GM18873 (cell line): ENCODE measurements around the gene FLYWCH1.

Source experiments
- ATAC-seq: cut with Tn5 transposase; IDR thresholded peaks from one replicate; pipeline ENCODE4 v1.9.1; 2021; ENCODE audit warnings: mild to moderate bottlenecking, moderate library complexity, moderate number of reproducible peaks; ENCODE audit not compliant: unreplicated experiment, low FRiP score

Gene FLYWCH1, protein sequence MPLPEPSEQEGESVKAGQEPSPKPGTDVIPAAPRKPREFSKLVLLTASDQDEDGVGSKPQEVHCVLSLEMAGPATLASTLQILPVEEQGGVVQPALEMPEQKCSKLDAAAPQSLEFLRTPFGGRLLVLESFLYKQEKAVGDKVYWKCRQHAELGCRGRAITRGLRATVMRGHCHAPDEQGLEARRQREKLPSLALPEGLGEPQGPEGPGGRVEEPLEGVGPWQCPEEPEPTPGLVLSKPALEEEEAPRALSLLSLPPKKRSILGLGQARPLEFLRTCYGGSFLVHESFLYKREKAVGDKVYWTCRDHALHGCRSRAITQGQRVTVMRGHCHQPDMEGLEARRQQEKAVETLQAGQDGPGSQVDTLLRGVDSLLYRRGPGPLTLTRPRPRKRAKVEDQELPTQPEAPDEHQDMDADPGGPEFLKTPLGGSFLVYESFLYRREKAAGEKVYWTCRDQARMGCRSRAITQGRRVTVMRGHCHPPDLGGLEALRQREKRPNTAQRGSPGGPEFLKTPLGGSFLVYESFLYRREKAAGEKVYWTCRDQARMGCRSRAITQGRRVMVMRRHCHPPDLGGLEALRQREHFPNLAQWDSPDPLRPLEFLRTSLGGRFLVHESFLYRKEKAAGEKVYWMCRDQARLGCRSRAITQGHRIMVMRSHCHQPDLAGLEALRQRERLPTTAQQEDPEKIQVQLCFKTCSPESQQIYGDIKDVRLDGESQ

DNA sequence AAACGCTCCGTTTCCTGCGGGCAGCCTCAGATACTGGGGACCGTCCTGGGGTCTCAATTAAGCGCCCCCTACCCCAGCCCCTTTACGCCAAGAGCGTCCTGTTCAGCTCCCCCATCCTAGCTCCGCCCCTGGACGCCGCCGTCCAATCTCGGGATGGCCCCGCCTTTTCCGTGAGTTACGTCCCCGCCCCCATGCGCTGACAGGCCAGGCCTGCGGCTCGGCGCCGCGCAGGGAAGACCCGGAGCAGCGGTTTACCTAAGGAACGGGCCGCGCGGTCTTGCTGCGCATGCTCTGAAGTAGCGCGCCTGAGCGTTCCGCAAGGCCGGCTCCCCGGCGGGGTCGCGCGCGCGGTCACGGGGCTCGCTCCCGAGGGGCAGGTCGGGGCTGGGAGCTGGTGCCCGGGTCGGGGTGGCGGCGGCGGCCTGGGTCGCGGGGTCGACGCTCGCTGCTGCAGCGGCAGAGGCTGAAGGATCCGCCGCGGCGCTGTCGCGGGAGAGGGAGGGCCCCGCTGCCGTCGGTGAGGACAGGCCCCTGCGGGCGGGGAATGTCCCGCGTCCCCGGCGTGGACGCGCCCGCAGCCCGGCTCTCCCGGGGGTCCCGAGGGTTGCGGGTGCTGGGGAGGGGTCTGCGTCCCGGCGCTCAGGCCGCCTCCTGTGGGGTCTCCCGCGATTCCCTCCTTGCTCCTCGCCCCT is at the start of gene FLYWCH1:
Gene FLYWCH1, plus strand, starts transcription at position 294 of the 692 bp plus-strand sequence. CDS start 17,755 bp downstream, outside the sequence.
- peak; percentile 85 for ATAC-seq

DNA sequence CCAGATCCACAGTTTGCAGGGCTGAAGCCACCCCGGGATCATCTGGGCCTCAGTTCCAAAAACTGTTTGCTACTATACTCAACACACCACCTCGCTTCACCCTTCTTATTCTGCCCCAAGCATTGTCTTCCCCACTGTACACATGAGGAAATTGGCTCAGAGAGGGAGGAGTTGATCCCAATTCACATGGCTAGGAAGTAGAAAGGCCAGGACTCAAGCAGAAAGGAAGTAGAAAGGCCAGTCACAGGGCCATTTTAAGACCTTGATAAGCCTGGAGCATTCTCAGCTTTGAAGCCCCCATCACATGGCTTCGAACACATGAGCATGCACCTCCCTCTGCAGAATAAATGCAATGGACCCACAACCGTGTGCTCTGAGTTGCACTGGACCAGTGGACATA is 46.1 kb upstream of the FLYWCH1 start:
- no peak for ATAC-seq

DNA sequence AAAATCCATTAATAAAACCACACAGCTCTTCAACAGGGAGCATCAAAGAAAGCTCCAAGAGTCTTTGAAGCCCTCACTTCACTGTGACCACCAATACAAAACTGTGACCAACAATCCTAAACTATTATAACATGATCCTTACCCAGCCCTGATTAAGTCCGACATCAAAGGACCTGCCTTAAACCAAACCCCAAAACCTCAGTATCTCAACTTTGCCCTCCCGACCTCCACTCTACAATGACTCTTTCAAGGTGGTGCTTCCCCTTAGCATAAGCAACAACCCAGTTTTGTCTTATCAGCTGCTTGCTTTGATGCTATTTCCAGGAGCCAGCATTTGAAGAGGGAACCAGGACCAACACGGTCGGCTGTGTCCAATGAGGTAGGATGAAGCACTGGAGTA is 45.3 kb upstream of the FLYWCH1 start:
- no peak for ATAC-seq

DNA sequence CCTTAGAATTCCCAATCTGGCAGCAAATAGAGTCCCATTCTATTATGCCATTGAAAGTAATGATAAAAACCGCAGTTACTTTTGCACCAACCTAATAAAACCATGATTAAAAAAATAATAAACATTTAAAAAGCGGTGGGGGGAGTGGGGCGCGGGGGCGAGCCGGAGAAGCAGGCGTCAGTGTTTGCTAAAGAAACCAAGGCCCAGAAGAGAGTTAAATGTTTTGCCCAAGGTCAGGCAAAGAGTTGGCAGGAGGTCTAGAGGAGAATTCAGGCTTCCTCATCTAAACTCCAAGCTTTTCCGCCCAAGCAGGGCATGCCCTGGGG is 44.1 kb upstream of the FLYWCH1 start:
- ATAC-seq = no peak

DNA sequence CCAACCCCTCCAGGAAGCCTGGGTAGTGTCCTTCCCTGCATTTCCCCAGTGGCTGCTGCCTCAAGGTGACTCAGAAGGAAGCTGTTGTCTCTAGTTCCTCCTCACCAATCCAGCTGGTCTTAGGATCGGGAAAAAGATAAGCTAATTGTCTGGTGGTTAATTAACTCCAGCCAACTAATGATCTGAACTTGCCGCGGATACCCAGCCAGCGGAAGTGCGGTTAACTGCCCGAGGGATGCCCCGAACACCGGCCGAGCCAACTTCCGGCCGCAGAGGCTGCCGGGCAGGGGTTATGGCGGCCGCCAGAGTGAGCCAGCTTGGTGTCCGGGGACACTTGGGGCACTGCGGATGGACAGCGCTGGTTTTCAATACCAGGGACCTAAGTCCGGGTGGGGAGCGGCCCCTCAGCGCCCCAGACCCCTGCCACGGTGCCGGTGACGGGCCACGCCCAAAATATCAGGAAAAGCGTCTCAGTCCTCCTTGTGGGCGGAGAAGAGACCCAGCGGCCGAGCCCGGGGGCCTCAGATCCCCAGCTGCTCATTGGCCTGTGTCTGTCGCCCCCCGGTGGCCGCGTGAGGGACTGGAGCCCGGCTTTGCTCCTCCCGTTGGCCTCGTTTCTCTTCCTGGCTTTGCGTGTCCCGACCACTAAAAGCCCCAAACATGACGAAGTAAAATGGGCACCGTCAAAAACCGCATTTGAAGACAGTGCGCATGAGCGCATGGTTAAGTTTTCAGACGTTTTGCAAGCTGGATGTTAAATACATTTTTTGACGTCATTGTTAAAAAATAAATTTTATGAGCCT is 43.5 kb upstream of the FLYWCH1 start:
- ATAC-seq = peak; percentile 70

DNA sequence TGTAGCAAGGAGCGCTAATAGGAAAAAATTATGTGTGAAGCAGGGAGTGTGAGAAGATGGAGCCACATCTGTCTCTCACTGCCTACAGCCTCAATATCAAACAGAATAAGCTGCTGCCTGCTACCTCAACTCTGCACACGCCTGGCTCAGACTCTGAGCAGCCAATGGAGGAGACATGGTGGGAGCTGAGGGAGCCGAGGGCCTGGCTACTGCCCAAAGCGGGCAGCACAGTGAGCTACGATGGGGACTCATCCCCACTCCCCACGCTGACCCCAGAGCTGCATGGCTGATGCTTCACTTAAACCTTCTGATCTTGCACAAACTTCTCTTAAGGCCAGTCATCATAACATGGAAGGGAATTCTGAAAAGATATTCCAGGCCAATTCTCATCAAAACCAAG is 39.8 kb upstream of the FLYWCH1 start:
- ATAC-seq = no peak

DNA sequence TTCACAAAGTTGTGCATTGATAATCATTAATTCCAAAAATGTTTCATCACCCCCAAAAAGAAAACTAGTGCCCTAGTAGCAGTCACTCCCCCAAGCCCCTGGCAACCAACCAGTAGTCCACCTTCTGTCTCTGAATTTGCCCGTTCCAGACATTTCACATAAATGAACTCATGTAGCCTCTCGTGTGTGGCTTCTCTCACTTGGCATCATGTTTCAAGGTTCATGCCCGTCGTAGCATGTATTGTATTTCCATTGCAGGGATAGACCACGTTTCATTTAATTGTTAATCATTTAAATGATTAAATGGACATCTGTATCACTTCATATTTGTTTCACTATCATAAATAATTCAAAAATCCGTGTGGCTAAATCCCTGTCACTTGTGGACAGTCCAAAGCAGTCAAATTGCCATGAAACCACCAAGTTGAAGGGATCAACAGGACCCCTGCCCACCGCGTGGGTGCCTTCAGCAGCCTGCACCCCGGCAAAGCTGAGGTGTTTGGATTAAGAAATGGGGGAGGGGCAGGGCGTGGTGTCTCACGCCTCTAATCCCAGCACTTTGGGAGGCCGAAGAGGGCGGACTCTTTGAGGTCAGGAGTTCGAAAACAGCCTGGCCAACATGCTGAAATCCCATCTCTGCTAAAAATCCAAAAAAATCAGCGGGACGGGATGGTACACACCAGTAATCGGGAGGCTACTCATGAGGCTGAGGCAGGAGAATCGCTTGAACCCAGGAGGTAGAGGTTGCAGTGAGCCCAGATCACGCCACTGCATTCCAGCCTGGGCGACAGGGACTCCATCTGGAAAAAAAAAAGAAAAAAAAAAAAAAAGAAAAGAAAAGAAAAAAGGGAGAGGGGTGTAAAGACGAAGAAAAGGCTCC is 37.5 kb upstream of the FLYWCH1 start:
- no peak for ATAC-seq

DNA sequence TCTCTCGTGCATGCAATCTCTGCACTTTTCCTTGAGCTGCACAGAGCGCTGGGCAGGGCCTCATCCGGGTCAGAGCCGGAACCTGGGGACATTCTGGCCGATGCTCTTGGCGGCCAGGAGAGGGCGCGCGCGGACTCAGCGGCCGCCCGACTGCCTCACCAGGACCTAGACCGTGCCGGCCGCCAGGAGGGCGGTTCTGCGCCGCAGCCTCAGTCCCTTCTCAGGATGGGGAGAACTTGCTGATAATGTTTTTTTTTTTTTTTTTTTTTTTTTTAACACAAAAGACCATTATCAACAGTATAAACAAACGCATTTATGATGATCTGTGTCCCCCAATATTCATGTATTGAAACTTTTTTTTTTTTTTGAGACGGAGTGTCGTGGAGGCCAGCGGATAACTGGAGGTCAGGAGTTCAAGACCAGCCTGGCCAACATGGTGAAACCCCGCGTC is 36.8 kb upstream of the FLYWCH1 start:
- ATAC-seq = no peak

DNA sequence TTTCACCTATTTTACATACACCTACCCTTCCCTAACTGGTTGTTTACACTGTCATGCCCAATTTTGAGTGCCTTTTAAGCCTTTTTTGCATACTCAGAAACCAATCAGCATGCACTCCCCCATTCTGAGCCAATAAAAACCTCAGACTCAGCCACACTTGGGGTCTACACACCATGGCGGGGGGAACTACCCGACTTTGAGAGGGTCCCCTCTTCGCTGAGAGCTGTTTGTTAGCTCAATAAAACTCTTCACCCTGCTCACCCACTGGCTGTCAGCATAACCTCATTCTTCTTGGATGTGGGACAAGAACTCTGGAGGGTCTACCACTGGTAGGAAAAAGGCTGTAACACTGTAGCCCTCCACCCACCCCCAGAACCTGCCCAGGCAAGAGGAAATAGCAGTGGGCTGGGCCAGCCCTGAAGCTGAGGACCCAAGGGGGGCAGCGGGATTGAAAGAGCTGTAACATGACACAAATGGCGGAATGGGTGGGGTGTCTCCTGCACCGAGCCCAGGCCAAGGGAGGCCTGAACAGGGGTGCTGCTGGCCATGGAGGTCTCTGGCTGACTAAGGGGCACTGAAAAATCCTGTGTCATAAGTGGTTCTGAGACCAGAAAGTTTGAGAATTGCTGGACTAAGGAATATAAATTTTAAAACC is 31.8 kb upstream of the FLYWCH1 start:
- no peak for ATAC-seq

DNA sequence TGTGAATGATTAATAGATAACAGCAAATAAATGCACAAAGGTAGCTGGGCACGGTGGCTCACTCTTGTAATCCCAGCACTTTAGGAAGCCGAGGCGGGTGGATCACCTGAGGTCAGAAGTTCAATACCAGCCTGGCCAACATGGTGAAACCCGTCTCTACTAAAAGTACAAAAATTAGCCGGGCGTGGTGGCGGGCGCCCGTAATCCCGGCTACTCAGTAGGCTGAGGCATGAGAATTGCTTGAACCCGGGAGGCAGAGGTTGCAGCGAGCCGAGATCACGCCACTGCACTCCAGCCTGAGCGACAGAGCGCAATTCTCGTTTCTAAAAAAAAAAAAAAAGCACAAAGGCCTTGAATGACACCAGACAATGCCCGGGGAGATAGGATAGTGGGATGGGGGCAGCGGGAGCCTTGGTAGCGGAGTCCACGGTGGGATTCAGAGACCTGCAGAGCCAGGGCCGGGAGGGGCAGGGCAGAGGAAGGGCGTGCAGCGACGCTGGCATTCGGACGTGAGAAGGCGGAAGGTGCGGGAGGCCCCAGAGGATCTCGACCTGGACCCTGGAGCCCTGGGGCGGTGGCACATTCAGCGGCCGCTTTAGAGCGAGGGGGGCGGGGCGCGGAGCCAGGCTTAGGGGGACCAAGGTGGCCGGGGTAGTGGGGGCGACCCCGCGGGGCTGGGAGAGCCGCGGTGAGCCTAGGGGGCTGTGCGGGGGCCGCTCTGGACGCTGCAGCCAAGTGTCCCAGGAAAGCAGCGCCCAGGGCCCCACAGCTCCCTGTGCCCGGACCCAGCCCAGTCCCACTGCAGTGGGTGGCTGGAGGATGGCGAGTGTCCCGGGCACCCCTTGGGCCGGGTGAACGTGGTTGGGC is 29.7 kb upstream of the FLYWCH1 start:
- ATAC-seq = peak; percentile 6

DNA sequence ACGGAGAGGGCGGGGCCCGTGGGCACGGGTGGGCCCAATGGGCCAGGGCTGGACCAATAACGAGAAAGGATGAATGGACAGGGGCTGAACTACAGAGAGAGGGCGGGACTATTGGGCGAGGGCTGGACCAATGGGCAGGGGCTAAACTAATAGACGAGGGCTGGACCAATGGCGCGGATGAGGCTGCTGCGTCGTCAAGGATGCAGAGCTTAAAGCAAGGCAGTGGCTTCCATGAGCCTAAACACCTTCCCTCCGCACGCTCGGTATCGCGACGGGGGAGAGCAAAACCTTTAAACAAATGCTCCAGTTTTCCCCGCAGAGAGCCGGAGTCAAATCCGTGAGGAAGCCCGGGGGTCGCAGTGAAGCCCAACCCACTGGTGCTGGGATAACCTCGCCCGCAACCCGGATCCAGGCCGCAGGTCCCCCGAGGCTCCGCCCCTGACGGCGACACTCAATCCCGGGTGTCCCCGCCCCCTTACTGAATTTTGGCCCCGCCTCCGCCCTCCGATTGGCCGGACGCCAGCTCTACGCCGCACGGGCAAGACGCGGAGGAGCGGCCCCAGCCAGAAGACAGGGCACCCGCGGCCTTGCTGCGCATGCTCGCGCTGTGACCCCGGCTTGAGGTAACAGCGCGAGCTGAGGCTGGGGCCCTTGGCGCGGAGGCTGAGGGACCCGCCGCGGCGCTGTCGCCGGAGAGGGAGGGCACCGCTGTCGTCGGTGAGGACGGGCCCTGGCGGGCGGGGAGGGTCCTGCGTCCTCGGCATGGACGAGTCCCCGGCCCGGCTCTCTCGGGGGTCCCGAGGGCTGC is 28.9 kb upstream of the FLYWCH1 start, which contains the start of gene FLYWCH2:
Gene FLYWCH2, plus strand, starts transcription at position 566 of the 808 bp plus-strand sequence. CDS start 13,235 bp downstream, outside the sequence.
- ATAC-seq = peak; percentile 82

DNA sequence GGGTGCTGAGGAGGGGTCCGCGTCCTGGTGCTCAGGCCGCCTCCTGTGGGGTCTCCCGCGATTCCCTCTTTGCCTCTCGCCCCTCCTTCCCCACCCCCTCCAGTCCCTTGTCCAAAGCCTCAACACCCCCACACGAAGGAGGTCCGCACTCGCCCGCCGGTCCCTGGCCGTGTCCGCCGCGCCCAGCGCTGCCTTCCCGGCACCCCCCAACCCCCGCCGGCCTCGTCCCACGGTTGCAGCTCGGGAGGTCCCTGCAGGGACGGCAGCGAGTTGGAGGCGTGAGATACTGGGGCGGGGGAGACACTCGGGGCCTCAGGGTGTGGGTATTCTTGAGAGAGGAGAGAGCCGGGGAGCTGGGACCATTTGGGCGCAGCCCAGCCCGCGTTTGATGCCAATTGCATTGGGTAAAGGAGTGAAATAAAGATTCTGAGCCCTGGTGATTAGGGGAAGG is 28.2 kb upstream of the FLYWCH1 start:
- ATAC-seq = no peak

DNA sequence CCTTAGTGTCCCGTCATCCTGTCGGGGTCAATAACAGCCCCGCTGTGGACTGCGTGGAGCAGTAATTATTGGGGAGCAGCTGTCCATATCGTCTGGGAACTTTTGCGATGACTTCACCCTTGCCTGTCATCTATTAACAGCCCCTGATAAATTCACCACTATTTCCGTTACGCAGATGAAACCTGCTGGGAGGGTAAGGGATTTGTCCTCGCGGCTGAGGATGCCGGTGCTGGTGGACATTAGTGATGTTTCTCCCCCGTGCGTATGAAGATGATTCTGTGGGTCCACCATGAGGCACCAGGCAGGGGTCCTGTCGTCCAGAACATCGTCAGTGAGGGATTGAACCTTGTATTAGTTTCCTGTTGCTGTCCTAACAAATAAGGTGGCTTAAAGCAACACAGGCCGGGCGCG is 27.7 kb upstream of the FLYWCH1 start:
- ATAC-seq = no peak

DNA sequence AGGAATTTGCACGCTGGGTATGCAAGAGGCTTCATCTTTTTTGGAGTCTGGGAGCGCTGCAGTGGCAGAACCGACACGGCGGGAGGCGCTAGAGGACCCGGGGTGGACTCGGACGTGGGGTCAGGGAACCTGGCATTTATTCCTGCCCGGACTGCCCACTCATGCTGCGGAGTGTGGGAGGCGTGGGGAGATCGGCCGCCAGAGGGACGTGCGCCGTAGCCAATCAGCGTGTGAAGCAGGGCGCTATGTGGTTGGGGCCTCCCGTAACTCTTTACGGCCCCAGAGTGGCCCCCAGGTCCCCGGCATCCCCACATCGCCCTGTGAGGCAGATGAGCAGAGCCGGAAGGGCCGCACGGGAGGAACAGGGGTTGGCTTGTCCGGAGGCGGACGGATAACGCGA is 17.5 kb upstream of the FLYWCH1 start:
- ATAC-seq = no peak

DNA sequence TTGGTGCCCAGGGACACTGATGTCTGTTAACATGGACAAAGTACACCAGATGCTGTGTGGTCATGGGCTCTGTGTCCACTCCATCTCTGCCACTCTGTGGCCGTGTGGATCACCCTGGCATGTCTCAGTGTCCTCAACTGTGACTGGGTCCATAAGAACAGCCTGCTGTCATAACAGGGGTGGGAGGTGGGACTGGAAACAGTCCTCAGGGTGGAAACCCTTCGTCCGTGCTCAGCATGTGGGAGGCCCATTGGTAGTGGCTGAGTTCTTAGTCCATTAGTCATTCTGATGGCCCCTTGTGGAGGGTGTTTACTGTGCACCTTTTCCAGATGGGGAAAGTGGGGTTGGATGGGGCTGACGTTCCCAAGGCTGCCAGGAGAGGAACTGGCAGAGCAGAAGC is 15.9 kb upstream of the FLYWCH1 start:
- no peak for ATAC-seq

DNA sequence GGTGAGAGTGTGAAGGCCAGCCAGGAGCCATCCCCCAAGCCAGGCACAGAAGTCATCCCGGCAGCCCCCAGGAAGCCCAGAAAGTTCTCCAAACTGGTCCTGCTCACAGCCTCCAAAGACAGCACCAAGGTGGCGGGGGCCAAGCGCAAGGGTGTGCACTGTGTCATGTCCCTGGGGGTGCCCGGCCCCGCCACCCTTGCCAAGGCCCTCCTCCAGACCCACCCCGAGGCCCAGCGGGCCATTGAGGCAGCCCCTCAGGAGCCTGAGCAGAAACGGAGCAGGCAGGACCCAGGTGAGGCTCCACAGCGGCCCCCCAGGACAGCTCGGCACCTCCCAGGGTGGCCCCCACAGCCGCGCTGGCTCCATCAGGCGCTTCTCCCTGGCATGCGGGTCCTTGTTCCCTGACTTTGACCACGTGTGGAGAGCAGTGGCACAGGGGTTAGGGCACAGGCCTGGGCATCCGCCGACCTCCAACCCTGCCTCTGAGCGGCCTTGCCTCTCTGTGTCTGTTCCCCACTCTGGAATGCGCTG is 15.2 kb upstream of the FLYWCH1 start:
- ATAC-seq = no peak

DNA sequence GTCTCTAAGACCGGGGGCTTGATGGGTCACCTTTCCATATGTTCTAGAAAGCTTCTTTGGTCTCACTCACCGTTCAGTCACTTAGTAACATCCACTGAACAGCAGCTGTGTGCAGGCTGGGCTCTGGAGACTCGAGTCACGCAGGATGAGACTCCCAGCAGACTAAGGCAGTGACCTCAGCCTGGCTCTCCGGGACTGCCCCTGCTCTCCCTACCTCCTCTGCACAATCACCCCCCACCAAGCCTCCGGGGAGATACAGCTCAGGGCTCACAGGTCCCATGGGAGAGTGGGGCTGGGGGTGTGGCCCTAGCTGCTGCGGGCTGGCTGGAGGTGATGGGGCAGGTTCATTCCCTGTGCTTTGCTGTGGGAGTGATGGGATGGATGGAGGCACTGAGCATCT is 14.6 kb upstream of the FLYWCH1 start:
- ATAC-seq = no peak
